ENCODE results near the gene RARS1.

GRCh38 chr5:168537176-168537575 lies 50.9 kb downstream of the RARS1 start:
- TF ChIP-seq CTCF (IDR thresholded peaks at IDR 0.05; ENCODE audit: low read depth, low read length, poor library complexity, severe bottlenecking) (no peak), EZH2phosphoT487 (IDR thresholded peaks at IDR 0.05; ENCODE audit: borderline replicate concordance, low read length) (no peak)
